ENCODE data around the gene ATP11A.

DNA sequence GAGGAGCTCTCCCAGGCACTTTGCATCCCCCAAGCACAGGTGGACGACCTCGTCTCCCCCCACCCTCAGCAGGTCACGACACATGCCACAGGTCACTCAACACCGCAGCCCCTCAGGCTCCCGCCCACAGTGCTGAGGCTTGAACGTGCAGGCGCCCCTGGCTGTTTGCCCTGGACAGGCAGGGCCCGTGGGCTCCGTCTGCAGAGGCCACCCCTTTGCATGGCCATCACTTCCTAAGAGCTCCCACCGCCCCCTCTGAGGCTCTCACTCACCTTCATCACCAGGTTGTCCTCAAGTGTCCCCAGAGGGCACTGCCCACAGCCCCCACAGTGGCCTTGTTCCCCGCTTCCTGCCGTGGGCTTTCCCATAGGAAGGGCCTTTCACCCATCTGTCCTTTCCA lies 147.1 kb downstream of the ATP11A start:
- no peak for TF ChIP-seq POLR2A (IDR thresholded peaks at IDR 0.05)
- TF ChIP-seq, protein P1, sequence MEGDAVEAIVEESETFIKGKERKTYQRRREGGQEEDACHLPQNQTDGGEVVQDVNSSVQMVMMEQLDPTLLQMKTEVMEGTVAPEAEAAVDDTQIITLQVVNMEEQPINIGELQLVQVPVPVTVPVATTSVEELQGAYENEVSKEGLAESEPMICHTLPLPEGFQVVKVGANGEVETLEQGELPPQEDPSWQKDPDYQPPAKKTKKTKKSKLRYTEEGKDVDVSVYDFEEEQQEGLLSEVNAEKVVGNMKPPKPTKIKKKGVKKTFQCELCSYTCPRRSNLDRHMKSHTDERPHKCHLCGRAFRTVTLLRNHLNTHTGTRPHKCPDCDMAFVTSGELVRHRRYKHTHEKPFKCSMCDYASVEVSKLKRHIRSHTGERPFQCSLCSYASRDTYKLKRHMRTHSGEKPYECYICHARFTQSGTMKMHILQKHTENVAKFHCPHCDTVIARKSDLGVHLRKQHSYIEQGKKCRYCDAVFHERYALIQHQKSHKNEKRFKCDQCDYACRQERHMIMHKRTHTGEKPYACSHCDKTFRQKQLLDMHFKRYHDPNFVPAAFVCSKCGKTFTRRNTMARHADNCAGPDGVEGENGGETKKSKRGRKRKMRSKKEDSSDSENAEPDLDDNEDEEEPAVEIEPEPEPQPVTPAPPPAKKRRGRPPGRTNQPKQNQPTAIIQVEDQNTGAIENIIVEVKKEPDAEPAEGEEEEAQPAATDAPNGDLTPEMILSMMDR (IDR thresholded peaks at IDR 0.05) = no peak
